ENCODE data around the gene ZNF280A. TPM values are rescaled to one million over a fixed set of nuclear protein-coding genes. Genes with fewer than 3 reads are reported as not detected.

Gene ZNF280A
- total RNA-seq, 1 experiment from 2014 or later = 0.81 TPM

GRCh38 chr22:22512951-22513350 lies 7.1 kb downstream of the ZNF280A start:
- no TSS peak for BruUV-seq (replicated peaks)
- no peak for DNase-seq (ENCODE audit: low read depth, low spot score)
- TF ChIP-seq REST (IDR thresholded peaks at IDR 0.05; ENCODE audit: low read depth) (no peak), ZFX (IDR thresholded peaks at IDR 0.05) (no peak), POLR2A (IDR thresholded peaks at IDR 0.05; ENCODE audit: borderline replicate concordance, extremely low read depth, insufficient read depth, insufficient read length) (no peak), YY1 (IDR thresholded peaks at IDR 0.05; ENCODE audit: extremely low read depth, insufficient replicate concordance, low read depth, low read length) (no peak), SIN3A (IDR thresholded peaks at IDR 0.05; ENCODE audit: low read depth) (no peak), CTCF (IDR thresholded peaks at IDR 0.05 in 2 of 3, conservative IDR thresholded peaks at IDR 0.05 in 1 of 3; ENCODE audit: borderline replicate concordance in 1 of 3, insufficient read depth in 1 of 3, low read depth in 2 of 3, low read length in 2 of 3) (no peak), RAD21 (IDR thresholded peaks at IDR 0.05; ENCODE audit: low read depth) (no peak), ZNF274 (IDR thresholded peaks at IDR 0.05; ENCODE audit: low read depth, low read length) (no peak), EGR1 (IDR thresholded peaks at IDR 0.05; ENCODE audit: low read depth) (no peak), EZH2 (IDR thresholded peaks at IDR 0.05) (no peak), CBX3 (IDR thresholded peaks at IDR 0.05; ENCODE audit: low read depth) (no peak), SP1 (IDR thresholded peaks at IDR 0.05; ENCODE audit: low read depth) (no peak), ATF3 (IDR thresholded peaks at IDR 0.05) (no peak), EZH2phosphoT487 (IDR thresholded peaks at IDR 0.05; ENCODE audit: borderline replicate concordance) (no peak), ELF1 (IDR thresholded peaks at IDR 0.05; ENCODE audit: borderline replicate concordance, low read depth) (no peak), TCF7L2 (IDR thresholded peaks at IDR 0.05; ENCODE audit: borderline replicate concordance, extremely low read depth, insufficient read depth, insufficient read length) (no peak), MAX (IDR thresholded peaks at IDR 0.05) (no peak), SRF (IDR thresholded peaks at IDR 0.05; ENCODE audit: low read depth) (no peak), ZBTB33 (IDR thresholded peaks at IDR 0.05; ENCODE audit: extremely low read depth, insufficient replicate concordance, low read length) (no peak)
- Histone ChIP-seq H3K4me2 (ENCODE audit: low read length) (no peak overlapping the region), H3K9me3 (ENCODE audit: control insufficient read depth in 1 of 2, insufficient read depth in 1 of 2, low read depth in 1 of 2, low read length in 2 of 2) (peaks cover 0 to 5% of the 10 kb centered on the region in 2 experiments; a peak in 1 of 4 replicates), H3K9me2 (ENCODE audit: insufficient read depth) (no peaks in the 10 kb centered on the region), H3K4me1 (ENCODE audit: control insufficient read depth in 1 of 2, insufficient read depth in 2 of 2, low read length in 2 of 2) (peaks cover 0 to 7% of the 10 kb centered on the region in 2 experiments; a peak in 3 of 4 replicates), H3K27ac (ENCODE audit: low read depth, low read length) (no peak overlapping the region), H3K36me3 (ENCODE audit: control insufficient read depth in 1 of 2, insufficient read depth in 2 of 2, low read length in 2 of 2) (no peaks in the 10 kb centered on the region), H3K4me3 (replicated peaks in 1 of 2; ENCODE audit: low read depth in 1 of 2, low read length in 2 of 2) (no peak overlapping the region), H4K20me1 (ENCODE audit: insufficient read depth) (no peaks in the 10 kb centered on the region), H3K9ac (ENCODE audit: low read length) (no peak overlapping the region), H3K27me3 (ENCODE audit: insufficient read depth, low read length) (no peaks in the 10 kb centered on the region), H2AFZ (ENCODE audit: low read depth, low read length, poor library complexity, severe bottlenecking) (no peak overlapping the region), H3K79me2 (ENCODE audit: insufficient read depth, low read length) (peaks cover 3% of the 10 kb centered on the region; the same call in 1 of the 2 replicates)
- ChIA-PET CTCF (no interaction called here), RAD21 (ENCODE audit: low non-redundant PET in 1 of 2, low total read pairs in 2 of 2, uncharacterized antibody in 2 of 2, unreplicated experiment in 2 of 2) (no interaction called here), POLR2A (no interaction called here)
- no peak for ATAC-seq
- intact Hi-C loops (cut with micrococcal nuclease) = no loop called here
